ENCODE measurements around the gene NEK1.

- TF ChIP-seq, protein P1, sequence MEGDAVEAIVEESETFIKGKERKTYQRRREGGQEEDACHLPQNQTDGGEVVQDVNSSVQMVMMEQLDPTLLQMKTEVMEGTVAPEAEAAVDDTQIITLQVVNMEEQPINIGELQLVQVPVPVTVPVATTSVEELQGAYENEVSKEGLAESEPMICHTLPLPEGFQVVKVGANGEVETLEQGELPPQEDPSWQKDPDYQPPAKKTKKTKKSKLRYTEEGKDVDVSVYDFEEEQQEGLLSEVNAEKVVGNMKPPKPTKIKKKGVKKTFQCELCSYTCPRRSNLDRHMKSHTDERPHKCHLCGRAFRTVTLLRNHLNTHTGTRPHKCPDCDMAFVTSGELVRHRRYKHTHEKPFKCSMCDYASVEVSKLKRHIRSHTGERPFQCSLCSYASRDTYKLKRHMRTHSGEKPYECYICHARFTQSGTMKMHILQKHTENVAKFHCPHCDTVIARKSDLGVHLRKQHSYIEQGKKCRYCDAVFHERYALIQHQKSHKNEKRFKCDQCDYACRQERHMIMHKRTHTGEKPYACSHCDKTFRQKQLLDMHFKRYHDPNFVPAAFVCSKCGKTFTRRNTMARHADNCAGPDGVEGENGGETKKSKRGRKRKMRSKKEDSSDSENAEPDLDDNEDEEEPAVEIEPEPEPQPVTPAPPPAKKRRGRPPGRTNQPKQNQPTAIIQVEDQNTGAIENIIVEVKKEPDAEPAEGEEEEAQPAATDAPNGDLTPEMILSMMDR (IDR thresholded peaks at IDR 0.05), result no peak
- TF ChIP-seq POLR2A (IDR thresholded peaks at IDR 0.05), result no peak
Measured at GRCh38 chr4:169604903-169605331, 7.5 kb downstream of the NEK1 start.
